GM21786 (cell line): ENCODE data around the gene SMIM26.
A peak's percentile ranks its signal among the peaks of the same experiment; 100 is the strongest.
"Not testable (repeated sequence)": the region's sequence is repeated elsewhere in the genome, so short reads cannot be mapped to it uniquely, and the experiment has no call there.

Experiments used
- ATAC-seq: cut with Tn5 transposase; IDR thresholded peaks from one replicate; pipeline ENCODE4 v1.9.1; 2021; ENCODE audit not compliant: unreplicated experiment

The SMIM26 gene, protein sequence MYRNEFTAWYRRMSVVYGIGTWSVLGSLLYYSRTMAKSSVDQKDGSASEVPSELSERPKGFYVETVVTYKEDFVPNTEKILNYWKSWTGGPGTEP

DNA sequence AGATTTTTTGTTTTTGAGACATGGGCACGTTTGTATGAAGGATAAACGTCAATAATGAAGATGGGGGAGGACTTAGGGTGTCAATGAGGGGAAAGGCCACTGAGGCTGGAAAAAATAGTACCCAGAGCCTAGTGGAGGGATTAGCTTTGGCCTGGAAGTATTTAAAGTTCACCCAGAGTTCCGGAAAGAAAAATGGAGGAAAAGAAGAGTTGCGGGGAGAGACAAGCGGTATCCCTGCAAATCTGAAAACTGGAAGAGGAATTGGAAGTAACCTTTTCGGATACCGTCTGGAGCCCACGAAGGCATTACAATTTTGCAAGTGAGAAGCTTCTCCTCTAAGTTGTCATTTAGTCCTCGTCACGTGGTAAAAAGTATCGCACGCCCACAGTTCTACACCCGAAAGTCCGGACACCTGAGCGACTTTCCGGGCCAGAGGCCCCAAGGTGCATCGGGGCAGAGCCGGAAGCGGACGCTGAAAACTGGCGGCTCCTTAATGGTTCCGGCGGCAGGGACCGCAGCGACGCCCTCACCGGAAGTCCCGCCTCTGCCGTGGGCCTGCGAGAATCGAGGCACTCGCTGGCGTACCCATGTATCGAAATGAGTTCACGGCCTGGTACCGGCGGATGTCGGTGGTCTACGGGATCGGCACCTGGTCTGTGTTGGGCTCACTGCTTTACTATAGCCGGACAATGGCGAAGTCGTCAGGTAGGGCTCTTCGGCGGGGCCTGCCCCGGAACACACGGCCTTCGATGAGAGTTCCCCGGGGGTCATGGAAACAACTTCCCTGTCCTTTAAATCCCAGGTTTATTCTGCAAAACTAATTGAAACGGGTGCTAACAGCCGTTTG, at the start of gene SMIM26:
Gene SMIM26 (plus strand): TSS at position 541 of the 847 bp plus-strand sequence. CDS start 47 bp downstream, at position 588.
- peak; percentile 98 for ATAC-seq

DNA sequence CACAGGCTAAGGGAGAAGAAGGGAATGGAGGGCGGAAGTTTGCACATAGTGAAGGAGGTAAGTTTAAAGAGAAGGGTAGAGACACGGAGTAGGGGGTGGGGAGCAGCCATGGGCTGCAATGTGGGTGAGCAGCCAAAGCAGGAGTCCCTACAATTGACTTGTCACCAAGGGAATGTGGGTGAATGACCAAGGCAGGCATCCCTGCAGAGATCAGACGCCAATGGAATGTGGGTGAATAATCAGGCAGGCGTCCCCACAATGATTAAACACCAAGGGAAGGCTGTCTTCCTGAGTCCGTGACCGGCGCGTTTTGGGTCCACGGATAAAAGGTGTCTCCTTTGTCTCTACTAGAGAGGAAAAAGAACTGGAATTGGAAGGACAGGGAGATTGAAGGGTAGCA, 45.2 kb upstream of the SMIM26 start:
- ATAC-seq: not testable (repeated sequence)

GRCh38 chr20:18523066-18523465, 44.2 kb upstream of the SMIM26 start:
- ATAC-seq: no peak

GRCh38 chr20:18524646-18525045, 42.6 kb upstream of the SMIM26 start:
- ATAC-seq: no peak

DNA sequence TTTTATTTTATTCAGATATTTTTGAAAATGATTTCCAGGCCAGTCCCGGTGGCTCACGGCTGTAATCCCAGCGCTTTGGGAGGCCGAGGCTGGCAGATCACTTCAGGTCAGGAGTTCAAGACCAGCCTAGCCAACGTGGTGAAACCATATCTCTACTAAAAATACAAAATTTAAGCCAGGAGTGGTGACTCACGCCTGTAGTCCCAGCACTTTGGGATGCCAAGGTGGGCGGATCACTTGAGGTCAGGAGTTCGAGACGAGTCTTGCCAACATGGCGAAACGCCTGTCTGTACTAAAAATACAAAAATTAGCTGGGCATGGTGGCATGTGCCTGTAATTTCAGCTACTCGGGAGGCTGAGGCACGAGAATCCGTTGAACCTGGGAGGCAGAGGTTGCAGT, 40.5 kb upstream of the SMIM26 start:
- not testable (repeated sequence) for ATAC-seq

GRCh38 chr20:18527339-18527738, 39.9 kb upstream of the SMIM26 start:
- ATAC-seq: no peak

GRCh38 chr20:18527836-18528235, 39.4 kb upstream of the SMIM26 start:
- no peak for ATAC-seq

DNA sequence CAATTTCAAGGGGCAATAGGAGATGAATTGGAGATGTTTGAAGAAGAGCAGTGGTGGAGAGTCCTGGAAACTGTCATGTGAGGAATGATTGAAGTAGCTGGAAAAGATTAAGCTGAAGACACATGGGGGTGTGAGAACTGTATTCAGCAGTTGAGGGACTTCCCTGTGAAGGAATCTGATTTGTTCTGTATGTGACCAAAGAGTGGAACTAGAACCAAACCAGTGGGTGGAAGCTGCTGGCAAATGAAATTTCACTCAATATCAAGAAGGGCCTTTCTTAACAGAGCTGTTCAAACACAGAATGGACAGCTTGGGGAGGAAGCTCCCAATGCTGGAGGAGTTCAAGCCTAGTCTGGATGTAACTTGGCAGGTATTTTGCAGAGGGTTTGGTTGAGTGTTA, 38.2 kb upstream of the SMIM26 start:
- ATAC-seq: no peak

DNA sequence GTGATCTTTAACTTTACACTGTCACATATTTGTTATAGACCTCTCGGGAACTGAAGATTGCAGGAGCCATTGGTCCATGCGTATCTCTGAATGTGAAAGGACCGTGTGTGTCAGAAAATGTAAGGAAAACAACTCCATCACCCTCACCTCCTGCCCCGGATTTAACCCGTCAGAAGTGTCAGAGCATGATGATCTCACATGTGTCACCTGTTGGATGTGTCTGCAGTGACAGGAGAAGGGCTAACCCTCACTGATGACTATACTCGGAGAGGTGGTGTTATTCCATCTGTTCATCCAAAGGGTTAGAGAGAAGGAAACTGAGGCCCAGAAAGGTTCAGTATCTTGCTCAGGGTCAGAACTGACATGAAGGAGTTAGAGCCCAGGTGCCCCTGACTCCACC, 34.6 kb upstream of the SMIM26 start:
- ATAC-seq: no peak

- no peak for ATAC-seq
These were observed 33.7 kb upstream of the SMIM26 start for GRCh38 chr20:18533491-18533890.

GRCh38 chr20:18533978-18534644, 33.1 kb upstream of the SMIM26 start:
- no peak for ATAC-seq

DNA sequence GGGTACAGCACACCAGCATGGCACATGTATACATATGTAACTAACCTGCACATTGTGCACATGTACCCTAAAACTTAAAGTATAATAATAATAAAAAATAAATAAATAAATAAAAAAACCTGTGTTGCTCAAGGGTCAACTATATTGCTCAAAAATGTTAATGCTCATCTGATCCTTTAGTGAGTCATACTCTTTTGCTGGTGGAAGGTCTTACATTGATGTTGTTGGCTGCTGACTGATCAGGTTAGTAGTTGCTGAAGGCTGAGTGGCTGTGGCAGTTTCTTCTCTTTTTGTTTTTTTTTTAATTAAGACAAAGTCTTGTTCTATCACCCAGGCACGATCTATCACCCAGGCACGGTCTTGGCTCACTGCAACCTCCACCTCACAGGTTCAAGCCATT, 29.6 kb upstream of the SMIM26 start:
- ATAC-seq: no peak

GRCh38 chr20:18541741-18542140, 25.5 kb upstream of the SMIM26 start:
- no peak for ATAC-seq

DNA sequence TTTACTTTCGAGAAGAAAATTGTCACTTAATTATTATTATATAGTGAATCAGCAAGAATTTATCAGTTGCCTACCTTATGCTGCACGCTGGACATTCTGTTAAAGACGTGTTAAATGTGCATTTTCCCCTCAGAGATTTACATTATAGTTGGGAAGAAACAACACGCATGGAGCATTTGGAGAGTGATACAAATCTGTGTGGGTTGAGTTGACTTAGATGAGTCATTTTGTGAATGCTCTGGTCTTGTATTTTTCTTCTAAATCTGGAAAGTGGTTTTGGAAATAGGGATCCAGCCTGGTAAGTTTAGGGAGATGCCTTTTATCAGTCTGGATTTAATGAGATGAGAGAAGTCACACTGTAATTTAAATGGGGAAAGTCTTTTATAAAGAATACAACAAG, 24.0 kb upstream of the SMIM26 start:
- ATAC-seq: no peak

- ATAC-seq: no peak
These were observed 23.3 kb upstream of the SMIM26 start for GRCh38 chr20:18543932-18544331.

GRCh38 chr20:18545566-18545965, 21.7 kb upstream of the SMIM26 start:
- no peak for ATAC-seq

- no peak for ATAC-seq
These were observed 18.8 kb upstream of the SMIM26 start for GRCh38 chr20:18548465-18548864.

DNA sequence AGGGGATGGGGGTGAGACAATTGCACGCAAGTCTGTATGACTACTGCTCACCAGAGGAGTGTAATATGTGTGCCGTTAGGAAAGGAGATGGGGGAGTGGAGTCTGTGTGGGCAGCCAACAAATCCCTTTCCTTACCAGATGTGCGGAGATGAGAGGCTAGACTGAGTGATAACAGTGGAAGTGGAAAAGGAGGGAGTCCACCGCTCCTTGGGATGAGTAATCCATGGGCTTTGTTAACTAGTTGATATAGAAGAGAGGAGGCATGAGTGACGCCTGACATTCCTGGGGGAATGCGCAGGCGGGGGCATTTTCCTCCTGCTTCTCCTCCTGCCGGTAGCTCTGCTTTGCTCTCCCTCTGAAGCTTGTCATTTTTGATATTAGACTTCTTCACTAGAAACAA, 13.5 kb upstream of the SMIM26 start:
- no peak for ATAC-seq

- peak; percentile 10 for ATAC-seq
These were observed 483 bp downstream of the SMIM26 start for GRCh38 chr20:18567739-18568091.

- ATAC-seq: no peak
These were observed 3.8 kb downstream of the SMIM26 start for GRCh38 chr20:18571009-18571408.

- no peak for ATAC-seq
These were observed 4.3 kb downstream of the SMIM26 start for GRCh38 chr20:18571578-18571977.

DNA sequence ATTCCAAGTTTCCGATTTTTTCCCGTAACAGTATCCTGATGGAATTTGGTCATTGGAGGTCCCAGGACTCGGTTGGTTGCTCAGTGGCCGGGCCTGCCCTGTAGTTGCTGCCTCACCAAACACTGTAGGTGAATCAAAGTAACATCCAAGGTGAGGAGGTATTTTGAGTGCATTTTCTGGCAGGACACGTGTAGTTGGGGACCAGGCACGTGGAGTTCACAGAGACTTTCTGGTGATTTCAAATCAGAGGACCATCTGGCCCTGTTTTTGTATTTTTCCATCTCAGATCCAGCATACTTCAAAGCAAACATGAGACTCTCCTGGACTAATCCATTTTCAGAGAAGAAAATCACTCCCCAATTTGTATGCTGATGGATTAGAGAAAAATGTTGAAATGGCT, 10.7 kb downstream of the SMIM26 start:
- no peak for ATAC-seq
